Inferior parietal cortex (tissue), 1 donor: ENCODE results near the gene ARHGAP24.

ENCODE experiments used
- DNase-seq: peaks from one replicate; pipeline ENCODE4 v3.0.0-alpha.2; 2016; ENCODE audit errors: extremely low spot score

Gene ARHGAP24

GRCh38 chr4:85738721-85739120, 263.8 kb downstream of the ARHGAP24 start:
- no peak for DNase-seq

DNA sequence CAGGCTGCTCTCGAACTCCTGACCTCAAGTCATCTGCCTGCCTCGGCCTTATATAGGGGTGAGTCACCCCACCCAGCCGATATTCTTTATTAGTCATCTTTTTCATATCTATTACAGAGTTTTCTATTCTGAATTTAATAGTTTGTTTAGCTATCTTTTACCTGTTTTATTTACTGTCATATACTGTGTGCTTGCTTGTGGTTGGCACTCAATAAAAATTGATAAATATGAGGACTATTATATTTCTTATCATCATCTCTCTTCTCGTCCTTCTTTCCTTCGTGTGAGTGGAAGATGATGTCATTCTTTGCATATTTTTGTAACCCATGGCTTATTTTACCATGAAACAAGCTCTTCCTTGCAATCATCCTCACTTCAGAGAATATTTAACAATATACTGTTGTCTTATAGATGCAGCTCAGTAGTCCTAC, 265.5 kb downstream of the ARHGAP24 start:
- no peak for DNase-seq

- no peak for DNase-seq
These were observed 266.4 kb downstream of the ARHGAP24 start for GRCh38 chr4:85741381-85741780.

- DNase-seq, result peak; percentile 81
These were observed 267.1 kb downstream of the ARHGAP24 start for GRCh38 chr4:85741921-85742591.

- DNase-seq, result no peak
These were observed 270.0 kb downstream of the ARHGAP24 start for GRCh38 chr4:85744950-85745349.

DNA sequence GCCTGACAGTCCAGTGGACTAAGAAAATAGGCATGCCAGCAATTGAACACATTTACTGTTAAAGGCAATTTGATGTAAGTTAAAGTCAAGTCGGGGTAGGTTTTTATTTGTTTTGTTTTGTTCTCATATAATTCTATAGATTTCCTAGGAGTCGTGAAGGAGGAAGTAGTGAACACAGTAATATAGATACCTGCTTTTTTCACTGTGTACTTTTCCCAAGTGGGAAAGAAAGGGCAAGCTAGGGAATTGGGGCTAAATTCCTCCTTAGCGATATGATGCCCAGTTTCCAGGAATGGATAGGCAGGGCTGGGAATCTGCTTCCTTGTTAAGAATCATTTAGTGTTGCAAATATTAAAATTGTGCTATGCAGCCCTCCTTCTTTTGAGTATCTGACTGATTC, 271.0 kb downstream of the ARHGAP24 start:
- DNase-seq, result no peak

DNA sequence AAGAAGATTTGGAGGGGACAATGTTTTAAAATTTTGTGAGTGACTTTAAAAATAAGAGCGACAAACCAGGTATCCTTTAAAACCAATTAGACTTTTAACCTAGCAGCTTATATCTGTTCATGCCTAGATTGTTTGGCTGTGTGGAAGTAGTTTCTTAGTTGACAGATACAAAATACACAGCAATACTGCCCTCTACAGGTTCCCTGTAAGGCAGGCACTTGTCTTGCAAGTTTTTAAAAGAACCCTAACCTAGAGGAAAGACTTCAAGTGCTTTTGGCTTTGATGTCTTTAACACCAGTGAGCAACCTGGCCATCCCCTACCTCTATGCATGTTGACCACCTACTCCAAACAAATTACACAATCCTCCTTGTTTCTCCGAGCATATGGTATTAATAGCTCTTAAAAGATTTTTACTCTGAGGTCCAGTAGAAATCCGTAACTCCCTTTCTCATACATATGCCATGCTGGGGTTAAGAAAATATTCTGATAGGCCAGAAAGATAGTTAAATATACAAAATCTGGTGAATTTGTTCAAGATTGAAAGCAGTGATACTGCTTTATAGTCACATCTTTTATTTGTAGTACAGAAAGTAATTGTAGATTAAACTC, 273.0 kb downstream of the ARHGAP24 start:
- DNase-seq, result peak; percentile 90

DNA sequence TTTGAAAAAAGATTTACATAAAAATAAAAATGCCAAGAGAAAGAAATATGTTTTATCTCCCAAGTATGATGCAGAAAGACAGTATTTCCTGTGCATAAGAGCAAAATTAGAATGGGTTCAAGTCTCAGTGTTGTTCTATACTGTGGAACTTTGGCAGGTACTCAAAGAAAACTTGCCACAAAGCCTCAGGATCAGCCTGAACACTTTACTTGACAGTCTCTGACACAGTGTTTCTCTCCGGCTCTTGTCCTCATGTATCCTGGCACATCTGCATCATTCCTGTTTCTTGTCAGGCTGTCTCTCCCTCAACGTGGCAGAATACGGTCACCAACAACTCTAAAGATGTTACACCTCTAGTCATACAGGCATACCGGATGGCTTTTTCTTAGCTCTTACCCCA, 273.7 kb downstream of the ARHGAP24 start:
- DNase-seq, result no peak

- no peak for DNase-seq
These were observed 276.9 kb downstream of the ARHGAP24 start for GRCh38 chr4:85751866-85752265.

DNA sequence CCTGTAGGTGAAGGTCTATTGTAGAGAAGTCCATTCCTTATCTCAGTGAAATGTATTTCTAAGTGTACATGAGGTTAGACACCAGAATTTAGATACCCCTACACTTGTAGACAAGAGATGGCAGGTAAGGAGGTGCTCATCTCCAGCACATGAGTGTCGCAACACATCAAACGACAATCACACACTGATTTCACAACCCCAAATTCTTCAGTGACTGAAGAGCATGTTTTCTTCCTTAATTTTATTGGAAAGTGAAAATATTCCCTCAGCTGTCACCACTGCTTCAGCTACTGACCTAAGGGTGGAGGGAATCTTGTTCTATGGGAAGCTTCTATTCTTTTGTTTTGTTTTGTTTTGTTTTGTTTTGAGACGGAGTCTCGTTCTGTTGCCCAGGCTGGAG, 280.3 kb downstream of the ARHGAP24 start:
- no peak for DNase-seq

DNA sequence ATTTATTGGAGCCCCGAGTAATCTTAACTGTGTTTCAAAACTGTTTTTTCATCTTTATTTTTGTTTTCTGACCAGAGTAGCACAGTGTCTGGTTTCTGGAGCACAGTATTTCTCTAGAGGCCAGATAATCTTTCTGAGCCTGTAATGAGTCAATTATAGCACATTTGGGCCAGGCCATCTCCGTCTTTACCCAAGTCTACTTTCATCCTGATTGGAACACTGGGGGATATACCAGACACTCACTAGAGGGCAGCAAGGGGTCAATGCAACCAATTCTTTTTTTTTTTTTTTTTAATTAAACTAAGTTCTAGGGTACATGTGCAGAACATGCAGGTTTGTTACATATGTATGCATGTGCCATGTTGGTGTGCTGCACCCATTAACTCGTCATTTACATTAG, 282.0 kb downstream of the ARHGAP24 start:
- no peak for DNase-seq

- DNase-seq, result no peak
These were observed 284.4 kb downstream of the ARHGAP24 start for GRCh38 chr4:85759388-85759787.

GRCh38 chr4:85760511-85760910, 285.6 kb downstream of the ARHGAP24 start:
- DNase-seq, result no peak

DNA sequence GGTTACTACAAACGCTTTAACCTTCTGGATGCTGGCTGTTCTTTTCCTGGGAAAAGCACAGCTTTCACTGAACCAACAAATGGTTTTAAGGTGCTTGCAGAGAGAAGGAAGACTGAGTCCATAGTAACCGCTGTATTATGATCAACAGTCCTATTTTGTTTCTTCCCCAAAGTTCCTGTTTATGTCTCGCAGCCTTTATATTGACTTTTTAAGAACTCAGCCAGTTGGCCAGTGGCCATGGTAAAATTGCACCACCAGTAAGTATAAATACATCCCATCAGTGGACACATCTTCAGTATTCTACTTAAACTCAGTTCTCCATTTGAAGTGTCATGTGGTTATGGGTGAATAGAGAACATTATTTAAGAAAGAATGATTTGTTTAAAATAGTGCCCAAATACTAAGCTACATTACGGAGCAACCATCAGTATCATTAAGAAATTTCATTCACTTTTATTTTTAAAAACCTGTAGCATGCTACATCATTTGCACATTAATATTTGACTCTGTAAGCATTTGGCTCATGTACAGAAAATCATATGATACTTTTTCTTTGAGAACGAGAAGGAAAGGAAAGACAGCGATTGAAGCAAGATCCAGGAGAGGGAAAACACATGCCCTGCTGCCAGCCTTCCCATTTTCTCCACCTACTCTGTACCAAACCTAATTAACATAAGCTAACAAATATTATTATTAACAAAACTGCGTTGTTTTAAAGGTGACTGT, 287.0 kb downstream of the ARHGAP24 start:
- no peak for DNase-seq

- DNase-seq, result no peak
These were observed 287.6 kb downstream of the ARHGAP24 start for GRCh38 chr4:85762529-85762871.

DNA sequence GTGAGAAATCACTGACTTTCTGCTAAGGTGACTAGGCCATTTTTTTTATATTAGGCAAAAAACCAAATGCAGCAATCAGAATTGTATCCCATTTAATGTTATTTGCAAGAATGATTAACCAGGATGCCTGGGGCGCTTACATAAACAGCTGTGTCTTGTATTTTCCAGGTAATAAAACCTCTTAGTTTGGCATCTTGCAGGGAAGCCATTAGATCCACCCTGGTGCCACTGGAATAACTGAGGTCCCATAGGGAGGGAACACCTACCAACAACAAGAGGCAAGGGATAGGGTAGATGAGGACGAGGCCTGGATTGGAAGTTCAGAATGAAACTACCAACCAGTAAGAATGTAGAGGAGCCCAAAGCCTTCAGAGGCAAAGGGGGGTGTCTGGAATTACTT, 288.3 kb downstream of the ARHGAP24 start:
- DNase-seq, result no peak

DNA sequence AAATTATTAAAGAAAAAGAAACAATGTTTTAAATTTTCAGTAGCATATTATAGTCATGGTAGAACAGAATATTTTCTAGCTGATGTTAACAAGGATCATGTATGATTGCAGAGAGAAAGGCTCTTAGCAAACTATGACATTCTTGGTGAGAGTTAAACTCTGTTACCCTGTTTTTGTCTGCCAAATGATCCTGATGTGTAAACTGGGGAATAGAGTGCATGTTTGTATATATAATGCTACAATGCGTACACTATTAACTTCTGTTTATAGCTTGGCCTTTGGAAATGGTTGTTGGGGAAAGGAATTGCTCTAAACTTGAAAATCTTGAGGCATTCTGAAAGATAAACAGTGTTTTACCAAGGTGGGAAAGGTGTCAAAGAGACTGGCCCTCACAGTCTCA, 292.7 kb downstream of the ARHGAP24 start:
- DNase-seq, result no peak

- no peak for DNase-seq
These were observed 294.1 kb downstream of the ARHGAP24 start for GRCh38 chr4:85769009-85769408.

GRCh38 chr4:85772470-85772869, 297.5 kb downstream of the ARHGAP24 start:
- DNase-seq, result no peak

- DNase-seq, result no peak
These were observed 298.4 kb downstream of the ARHGAP24 start for GRCh38 chr4:85773372-85773771.

GRCh38 chr4:85774000-85774399, 299.1 kb downstream of the ARHGAP24 start:
- no peak for DNase-seq

- no peak for DNase-seq
These were observed 299.5 kb downstream of the ARHGAP24 start for GRCh38 chr4:85774489-85774888.

DNA sequence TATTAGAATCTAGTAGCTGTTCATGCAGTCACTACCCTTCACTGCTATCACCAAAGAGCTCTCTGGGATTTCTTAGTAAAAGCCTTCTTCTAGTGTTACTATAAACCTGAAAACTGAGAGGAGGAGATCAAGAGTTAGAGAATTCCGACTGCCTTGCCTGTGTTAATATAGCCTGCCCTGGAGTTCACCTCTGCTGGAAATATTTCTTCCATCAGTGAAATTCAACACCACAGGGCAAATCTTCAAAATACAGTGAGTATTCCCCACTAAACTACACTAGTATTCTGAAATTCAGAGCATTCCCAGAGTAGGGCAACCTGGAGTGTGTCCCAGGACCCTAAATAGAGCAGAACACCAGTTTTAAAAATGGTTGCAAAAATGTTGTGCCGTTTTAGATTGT, 301.1 kb downstream of the ARHGAP24 start:
- no peak for DNase-seq
